Measurements from ENCODE around the gene FGD2.

Gene FGD2

DNA sequence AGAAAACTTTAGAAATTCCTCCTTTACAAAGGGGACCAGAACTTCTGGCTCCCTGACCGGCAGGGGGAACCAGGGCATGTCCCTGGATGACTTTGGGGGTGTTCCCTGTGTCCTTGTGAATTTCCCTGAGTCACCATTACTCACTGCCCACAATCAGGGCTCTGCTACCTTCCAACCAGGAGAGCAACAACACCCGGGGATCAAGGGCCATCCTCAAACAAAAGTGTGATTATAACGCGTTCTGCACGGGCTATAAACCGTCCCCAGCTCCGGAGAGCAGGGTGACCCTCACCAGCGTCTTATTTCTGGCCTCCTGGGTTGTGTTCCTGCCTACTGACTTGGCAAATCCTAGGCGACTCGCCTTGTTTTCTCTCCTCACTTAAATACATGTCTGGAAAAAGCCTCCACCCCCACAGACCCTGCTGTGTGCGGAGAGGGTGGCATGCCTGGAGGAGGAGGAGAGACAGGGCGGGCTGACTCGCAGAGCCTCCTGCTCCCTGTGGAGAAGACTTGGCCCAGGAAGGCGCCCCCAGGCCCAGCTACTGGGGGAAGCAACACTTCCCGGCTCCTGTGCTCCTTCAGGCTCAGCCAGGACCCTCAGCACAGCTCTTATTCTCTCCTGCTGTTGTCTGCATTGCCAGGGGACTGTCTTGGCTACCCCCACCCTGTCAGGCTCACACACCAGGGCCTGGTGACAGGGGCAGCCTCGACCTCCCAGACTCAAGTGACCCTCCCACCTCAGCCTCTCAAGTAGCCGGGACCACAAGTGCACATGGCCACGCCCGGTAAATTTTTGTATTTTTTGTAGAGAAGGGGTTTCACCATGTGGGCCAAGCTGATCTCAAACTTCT lies 54.1 kb downstream of the FGD2 start:
- DNase-seq: peak; percentile 77

DNA sequence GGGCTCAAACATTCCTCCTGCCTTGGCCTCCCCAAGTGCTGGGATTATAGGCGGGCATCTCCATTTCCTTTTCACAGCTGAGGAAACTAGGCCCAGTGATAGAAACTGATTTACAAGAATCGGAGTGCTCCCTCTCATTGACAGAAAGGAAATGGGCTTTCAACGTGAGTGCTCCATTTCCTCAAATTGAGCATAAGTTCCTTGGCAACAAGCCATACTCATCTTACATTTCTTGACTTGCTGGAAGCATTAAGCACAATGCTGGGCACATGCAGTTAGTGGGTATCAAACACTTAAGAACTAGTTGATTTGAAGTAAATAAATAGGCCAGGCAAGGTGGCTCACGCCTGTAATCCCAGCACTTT lies 54.7 kb downstream of the FGD2 start:
- DNase-seq: no peak

GRCh38 chr6:37061157-37061804 lies 55.8 kb downstream of the FGD2 start:
- DNase-seq: no peak

DNA sequence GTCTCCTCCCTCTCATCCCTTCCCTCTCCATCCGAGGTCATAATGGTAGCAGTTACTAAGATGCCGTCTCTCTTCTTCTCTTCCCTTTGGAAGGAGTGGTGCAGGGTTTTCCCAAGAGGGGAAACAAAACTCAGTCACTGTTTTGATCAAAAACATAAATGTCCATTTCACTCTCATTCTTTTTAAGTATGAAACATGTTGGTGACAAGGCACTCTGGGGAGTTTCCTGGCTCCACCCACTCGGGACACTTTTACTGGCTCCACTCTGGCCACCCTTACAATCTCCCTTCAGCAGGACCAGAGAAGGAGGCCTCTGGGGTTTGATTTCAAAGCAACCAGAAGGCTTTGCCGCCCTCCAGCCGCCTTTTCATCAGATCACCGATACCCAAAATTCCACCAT lies 57.0 kb downstream of the FGD2 start:
- DNase-seq: no peak

GRCh38 chr6:37068356-37069270 lies 63.2 kb downstream of the FGD2 start:
- DNase-seq: no peak

GRCh38 chr6:37069639-37070038 lies 64.2 kb downstream of the FGD2 start:
- DNase-seq: no peak

DNA sequence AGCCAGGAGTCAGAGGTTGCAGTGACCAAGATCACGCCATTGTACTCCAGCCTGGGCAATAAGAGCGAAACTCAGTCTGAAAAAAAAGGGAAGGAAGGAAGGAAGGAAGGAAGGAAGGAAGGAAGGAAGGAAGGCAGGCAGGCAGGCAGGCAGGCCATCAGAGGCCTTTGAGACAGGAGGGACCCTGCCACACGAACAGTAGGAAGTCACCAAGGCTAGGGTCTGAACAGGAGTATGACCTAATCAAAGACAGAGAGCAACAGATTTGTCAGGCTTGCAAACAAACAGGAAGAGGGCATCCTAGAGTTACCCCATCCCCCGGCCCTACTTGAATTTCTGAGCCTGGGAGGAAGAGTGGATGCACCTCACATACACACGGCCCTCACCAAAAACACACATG lies 67.1 kb downstream of the FGD2 start:
- no peak for DNase-seq

- no peak for DNase-seq
Measured at GRCh38 chr6:37074053-37074827, 68.8 kb downstream of the FGD2 start.

GRCh38 chr6:37077191-37077904 lies 71.9 kb downstream of the FGD2 start:
- no peak for DNase-seq

GRCh38 chr6:37077905-37078296 lies 72.4 kb downstream of the FGD2 start:
- DNase-seq: peak; percentile 61

Measured in right kidney (tissue), 1 donor.